ENCODE measurements around the gene BCAS3. TPM values are rescaled to one million over a fixed set of nuclear protein-coding genes. Genes with fewer than 3 reads are reported as not detected.

The BCAS3 gene
- total RNA-seq, 1 experiment from 2014 or later: 12.2 TPM

DNA sequence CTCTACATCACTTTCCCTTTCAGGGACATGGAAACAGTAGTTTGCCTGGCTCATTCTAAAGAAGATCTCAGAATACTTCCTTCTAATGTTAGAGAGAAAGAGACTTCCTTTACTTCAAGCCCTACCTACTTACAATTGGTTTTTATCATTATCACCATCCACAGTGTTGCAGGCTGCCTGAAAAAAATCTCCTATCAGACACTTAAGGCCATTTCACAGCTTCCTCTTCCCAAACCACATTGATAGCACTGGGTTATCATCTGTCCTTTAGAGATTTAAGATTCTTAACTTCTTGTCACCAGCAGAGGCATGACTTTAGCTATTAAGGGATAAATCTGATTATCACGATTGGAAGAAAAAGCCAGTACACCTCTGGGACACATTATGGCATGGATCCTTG lies 543.5 kb downstream of the BCAS3 start:
- no peaks in the 10 kb centered on the region for H3K27me3 ChIP-seq
- no peaks in the 10 kb centered on the region for H3K36me3 ChIP-seq
- H3K9me3 ChIP-seq: no peaks in the 10 kb centered on the region
- no peak for DNase-seq
- no peak overlapping the region for H3K4me3 ChIP-seq

GRCh38 chr17:61221597-61222471 lies 544.2 kb downstream of the BCAS3 start:
- Histone ChIP-seq H3K4me3 (no peak overlapping the region), H3K9me3 (no peaks in the 10 kb centered on the region), H3K27me3 (no peaks in the 10 kb centered on the region), H3K36me3 (no peaks in the 10 kb centered on the region)
- no peak for DNase-seq

DNA sequence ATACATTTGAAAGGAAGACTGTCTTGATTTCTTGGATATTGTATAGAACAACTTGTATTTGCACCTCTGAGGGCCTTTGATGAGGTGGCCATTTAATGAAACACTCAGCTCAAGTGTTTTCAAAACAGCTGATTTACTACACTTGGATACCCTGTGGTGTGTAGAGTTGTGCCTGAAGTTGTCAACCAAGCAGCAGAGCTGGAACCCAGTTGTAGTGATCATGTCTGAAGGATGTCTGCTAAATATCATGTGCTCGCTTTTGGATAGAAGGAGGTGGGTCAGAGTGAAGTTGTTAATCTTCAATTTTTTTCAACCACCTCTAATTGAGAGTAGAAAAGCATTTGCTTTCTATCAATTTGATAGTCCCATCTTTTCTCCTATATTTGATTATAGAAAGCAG lies 546.1 kb downstream of the BCAS3 start:
- no peak overlapping the region for H3K4me3 ChIP-seq
- no peaks in the 10 kb centered on the region for H3K36me3 ChIP-seq
- no peaks in the 10 kb centered on the region for H3K27me3 ChIP-seq
- DNase-seq: no peak
- H3K9me3 ChIP-seq: no peaks in the 10 kb centered on the region

DNA sequence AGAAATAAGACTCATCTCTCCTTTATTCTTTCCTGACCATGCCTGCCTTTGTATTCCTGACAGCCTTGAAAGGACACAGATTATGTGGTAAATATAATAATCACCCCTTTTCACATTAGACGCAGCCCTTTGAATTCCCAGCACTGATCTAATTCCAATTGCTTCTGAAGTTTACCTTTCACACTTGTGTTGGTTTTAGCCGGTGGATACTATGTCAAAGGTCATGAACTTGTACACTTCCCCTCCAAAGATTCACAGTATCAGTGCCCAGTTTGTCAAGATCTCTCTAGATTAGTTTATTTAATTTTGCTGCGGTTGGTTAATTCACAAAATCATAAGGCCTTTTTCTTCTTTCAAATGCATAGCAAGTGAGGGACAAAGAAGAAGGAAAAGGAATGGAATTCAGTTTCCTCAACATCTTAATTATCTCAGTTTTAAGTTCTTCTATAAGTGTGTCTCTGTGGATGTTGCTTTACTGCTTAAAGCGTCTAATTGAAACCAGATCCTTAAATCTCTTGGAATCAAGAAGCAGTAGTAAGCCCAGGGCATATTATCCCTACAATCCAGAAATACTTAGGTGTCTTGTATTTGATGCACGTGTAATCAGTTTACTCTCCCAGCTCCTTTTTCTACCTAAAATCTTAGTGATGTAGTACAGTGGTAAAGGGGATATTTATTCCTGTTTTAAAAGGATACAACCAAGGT lies 547.7 kb downstream of the BCAS3 start:
- Histone ChIP-seq H3K36me3 (no peaks in the 10 kb centered on the region), H3K27me3 (no peaks in the 10 kb centered on the region), H3K4me3 (no peak overlapping the region), H3K9me3 (no peaks in the 10 kb centered on the region)
- DNase-seq: no peak

DNA sequence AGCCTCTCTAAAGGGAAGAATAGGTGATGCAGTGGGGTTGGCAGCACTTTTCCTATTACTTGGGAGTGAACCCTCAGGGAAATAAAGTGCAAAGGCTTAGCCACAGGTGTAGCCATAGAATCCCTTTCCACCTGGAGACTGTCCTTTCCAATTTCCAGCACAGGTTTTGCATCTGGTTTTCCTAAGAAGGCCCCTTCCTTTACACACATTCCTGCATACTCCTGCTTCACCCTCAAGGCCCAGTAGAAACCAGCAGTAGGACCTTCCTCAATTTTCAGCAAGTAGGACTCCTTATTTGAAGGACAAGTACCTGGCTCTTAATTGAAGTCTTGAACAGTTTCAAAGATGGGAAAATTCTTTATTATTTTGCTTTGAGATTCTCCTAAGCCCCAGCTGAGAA lies 550.2 kb downstream of the BCAS3 start:
- Histone ChIP-seq H3K9me3 (no peaks in the 10 kb centered on the region), H3K36me3 (no peaks in the 10 kb centered on the region), H3K27me3 (no peaks in the 10 kb centered on the region), H3K4me3 (no peak overlapping the region)
- DNase-seq: no peak

DNA sequence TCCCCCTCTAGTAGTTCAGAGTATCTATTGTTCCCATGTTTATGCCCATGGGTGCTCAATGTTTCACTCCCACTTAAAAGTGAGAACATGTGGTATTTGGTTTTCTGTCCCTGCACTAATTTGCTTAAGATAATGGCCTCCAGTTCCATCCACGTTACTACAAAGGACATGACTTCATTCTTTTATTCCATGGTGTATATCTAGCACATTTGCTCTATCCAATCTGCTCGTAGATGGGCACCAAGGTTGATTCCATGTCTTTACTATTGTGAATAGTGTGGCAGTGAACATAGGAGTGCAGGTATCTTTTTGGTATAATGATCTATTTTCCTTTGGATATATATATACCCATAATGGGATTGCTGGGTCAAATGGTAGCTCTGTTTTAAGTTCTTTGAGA lies 552.8 kb downstream of the BCAS3 start:
- H3K36me3 ChIP-seq: no peaks in the 10 kb centered on the region
- no peak for DNase-seq
- no peaks in the 10 kb centered on the region for H3K9me3 ChIP-seq
- no peaks in the 10 kb centered on the region for H3K27me3 ChIP-seq
- H3K4me3 ChIP-seq: no peak overlapping the region

DNA sequence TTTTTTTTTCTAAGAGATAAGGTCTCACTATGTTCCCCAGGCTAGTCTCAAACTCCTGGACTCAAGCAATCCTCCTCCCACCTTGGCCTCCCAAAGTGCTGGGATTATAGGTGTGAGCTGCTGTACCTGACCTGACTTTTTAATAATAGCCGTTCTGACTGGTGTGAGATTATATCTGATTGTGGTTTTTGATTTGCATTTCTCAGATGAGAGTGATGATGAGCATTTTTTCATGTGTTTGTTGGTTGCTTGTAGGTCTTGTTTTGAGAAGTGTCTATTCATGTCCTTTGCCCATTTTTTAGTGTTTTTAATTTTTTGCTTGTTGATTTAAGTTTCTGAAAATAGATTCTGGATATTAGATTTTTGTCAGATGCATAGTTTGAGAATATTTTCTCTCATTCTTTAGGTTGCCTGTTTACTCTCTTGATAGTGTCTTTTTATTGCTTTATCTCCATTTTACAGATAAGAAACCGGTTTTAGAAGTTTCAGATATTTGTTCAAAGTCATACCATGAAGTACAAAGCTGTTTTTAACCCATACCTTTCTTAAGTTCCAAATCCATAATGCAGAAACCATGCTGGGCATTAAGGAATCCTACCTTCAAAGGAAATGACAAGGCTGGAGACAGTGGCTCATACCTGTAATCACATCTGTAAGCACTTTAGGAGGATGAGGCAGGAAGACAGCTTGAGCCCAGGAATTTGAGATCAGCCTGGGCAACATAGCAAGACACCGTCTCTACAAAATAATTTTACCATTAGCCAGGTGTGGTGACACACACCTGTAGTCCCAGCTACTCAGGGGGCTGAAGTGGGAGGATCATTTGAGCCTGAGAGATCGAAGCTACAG lies 553.5 kb downstream of the BCAS3 start:
- DNase-seq: no peak
- H3K36me3 ChIP-seq: no peaks in the 10 kb centered on the region
- no peaks in the 10 kb centered on the region for H3K27me3 ChIP-seq
- no peak overlapping the region for H3K4me3 ChIP-seq
- H3K9me3 ChIP-seq: no peaks in the 10 kb centered on the region

DNA sequence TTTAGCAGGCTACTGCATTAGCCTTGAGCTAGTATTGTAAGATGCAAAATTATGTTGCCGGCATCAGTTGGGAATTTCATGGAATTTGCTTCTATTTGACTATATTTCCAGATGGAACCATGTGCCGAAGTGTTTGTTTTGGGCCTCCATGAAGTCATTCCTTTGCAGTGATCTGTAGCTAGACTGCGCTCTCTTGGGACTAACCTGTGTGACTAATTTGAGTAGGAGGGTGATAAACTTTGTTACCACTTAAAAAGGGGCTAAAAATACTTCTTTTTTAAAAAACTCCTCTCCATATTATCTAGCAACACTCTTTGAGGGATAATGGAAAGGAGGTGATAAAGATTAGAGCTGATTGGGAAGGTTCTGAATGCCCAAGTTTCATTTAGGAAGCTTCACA lies 555.2 kb downstream of the BCAS3 start:
- Histone ChIP-seq H3K36me3 (no peaks in the 10 kb centered on the region), H3K27me3 (no peaks in the 10 kb centered on the region), H3K9me3 (no peaks in the 10 kb centered on the region), H3K4me3 (no peak overlapping the region)
- DNase-seq: no peak

DNA sequence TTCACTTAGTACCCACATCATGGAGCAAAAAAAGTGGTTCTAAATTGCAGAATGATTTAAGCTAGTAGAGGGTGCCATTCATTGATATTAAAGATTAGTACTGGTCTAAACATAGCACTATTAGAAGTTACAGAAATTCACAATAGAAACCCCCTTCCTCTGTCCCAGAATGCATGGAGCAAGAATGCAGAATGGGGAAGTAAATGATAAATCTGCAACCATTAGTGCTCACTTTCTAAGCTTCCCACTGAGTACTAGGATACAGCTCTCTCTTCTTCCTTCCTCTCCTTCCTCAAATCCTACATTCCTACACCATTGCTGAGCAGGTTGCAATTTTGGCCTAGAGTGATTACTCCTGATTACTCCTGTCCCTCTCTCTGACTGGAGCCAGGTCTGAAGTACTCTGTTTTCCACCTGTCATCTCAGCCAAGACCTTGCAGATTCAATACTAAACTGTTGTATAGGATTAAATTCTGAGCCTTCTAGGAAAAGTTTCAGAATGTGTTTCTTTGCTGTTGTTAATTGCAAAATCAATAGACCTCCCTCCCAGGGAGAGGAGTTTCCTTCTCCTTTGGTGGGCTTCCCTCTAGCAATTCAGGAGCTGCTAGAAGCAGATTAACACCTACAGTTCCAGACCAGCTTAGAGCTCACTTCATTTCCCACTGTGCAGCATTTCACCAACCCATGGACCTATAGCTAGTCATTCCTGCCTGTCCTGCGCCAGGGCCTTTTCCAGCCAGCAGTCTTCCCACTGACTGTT lies 556.5 kb downstream of the BCAS3 start:
- Histone ChIP-seq H3K27me3 (no peaks in the 10 kb centered on the region), H3K4me3 (no peak overlapping the region), H3K9me3 (no peaks in the 10 kb centered on the region), H3K36me3 (no peaks in the 10 kb centered on the region)
- no peak for DNase-seq

- Histone ChIP-seq H3K4me3 (no peak overlapping the region), H3K9me3 (no peaks in the 10 kb centered on the region), H3K27me3 (no peaks in the 10 kb centered on the region), H3K36me3 (no peaks in the 10 kb centered on the region)
- no peak for DNase-seq
These were observed 557.6 kb downstream of the BCAS3 start for GRCh38 chr17:61235001-61235826.

DNA sequence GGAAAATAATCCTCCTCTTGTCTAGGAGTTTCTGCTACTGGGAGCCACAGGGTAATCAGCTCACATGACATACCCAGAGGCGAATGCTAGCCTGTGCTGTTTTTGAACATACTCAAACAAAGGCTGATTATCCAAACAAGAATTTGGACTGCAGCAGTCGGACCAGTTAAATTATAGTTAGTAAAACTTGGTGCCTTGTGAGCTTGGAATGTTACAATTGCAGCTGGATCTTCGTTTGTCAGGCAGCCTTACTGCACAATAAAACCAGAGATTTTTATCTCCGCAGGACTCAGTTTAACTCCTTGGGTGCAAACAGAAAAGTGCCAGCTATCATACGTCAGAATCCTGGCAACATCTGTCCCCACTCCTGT lies 558.2 kb downstream of the BCAS3 start:
- no peaks in the 10 kb centered on the region for H3K36me3 ChIP-seq
- H3K4me3 ChIP-seq: no peak overlapping the region
- H3K27me3 ChIP-seq: no peaks in the 10 kb centered on the region
- H3K9me3 ChIP-seq: no peaks in the 10 kb centered on the region
- no peak for DNase-seq

DNA sequence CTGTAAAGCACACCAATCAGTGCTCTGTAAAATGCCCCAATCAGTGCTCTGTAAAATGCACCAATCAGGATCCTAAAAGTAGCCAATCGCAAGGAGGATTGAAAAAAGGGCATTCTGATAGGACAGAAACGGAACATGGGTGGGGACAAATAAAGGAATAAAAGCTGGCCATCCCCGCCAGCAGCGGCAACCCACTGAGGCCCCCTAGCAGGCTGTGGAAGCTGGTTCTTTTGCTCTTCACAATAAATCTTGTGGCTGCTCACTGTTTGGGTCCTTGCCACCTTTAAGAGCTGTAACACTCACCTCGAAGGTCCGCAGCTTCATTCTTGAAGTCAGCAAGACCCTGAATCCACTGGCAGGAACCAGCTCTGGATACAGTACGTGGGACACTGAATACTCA lies 559.6 kb downstream of the BCAS3 start:
- H3K9me3 ChIP-seq: no peaks in the 10 kb centered on the region
- H3K27me3 ChIP-seq: no peaks in the 10 kb centered on the region
- H3K4me3 ChIP-seq: no peak overlapping the region
- H3K36me3 ChIP-seq: no peaks in the 10 kb centered on the region
- DNase-seq: no peak

DNA sequence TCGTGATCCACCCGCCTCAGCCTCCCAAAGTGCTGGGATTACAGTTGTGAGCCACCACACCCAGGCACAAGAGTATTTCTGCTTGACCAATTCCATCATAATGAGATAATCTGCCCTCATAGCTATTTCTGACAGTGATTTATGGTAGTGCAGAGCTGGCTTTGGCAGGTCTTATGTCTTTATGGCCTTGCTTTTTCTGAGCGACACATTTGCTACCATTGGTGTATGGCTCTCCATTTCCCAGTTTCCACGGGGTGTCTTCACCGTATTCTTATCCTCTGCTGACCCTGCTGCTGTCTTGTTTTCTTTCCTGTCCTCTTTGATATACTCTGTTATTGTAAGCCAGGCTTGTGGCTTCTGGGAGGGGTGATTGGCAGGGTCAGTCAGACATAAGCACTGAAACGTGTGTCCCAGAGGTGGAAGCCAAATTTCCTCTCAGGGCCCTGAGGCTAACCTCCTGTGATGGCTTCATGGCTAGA lies 560.8 kb downstream of the BCAS3 start:
- DNase-seq: no peak
- Histone ChIP-seq H3K36me3 (no peaks in the 10 kb centered on the region), H3K4me3 (no peak overlapping the region), H3K9me3 (no peaks in the 10 kb centered on the region), H3K27me3 (no peaks in the 10 kb centered on the region)

DNA sequence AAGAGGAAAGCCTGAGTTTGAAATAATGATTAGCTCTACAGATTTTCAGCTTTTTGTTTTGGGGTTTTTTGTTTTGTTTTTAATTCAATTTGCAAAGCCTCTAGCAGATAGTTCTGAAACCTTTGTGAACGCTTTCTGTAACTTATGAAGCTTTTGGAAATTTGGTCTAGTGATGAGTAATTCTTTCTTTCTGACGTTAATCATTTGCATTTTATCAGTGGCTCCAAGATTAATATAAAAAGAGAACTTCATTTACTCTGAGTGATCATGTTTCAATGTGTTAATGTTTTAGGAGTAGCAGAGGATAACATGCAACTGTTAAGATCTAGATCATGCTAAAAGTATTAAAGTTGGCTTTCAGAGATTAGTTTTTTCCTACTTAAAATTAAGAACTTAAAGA lies 561.7 kb downstream of the BCAS3 start:
- Histone ChIP-seq H3K27me3 (no peaks in the 10 kb centered on the region), H3K4me3 (no peak overlapping the region), H3K36me3 (no peaks in the 10 kb centered on the region), H3K9me3 (no peaks in the 10 kb centered on the region)
- DNase-seq: no peak

- no peak for DNase-seq
- Histone ChIP-seq H3K27me3 (no peaks in the 10 kb centered on the region), H3K36me3 (no peaks in the 10 kb centered on the region), H3K9me3 (no peaks in the 10 kb centered on the region), H3K4me3 (no peak overlapping the region)
These were observed 562.3 kb downstream of the BCAS3 start for GRCh38 chr17:61239953-61240352.

Data from MG63 (cell line).